Ammon's horn (tissue), 1 donor: ENCODE measurements around the gene CD1E.
"Not testable (repeated sequence)": the region's sequence is repeated elsewhere in the genome, so short reads cannot be mapped to it uniquely, and the experiment has no call there.

Source experiments
- DNase-seq: peaks from one replicate; pipeline ENCODE4 v3.0.0-alpha.2; 2016; ENCODE audit warnings: low spot score

CD1E gene

GRCh38 chr1:158362482-158362881 is 8.8 kb downstream of the CD1E start:
- no peak for DNase-seq

DNA sequence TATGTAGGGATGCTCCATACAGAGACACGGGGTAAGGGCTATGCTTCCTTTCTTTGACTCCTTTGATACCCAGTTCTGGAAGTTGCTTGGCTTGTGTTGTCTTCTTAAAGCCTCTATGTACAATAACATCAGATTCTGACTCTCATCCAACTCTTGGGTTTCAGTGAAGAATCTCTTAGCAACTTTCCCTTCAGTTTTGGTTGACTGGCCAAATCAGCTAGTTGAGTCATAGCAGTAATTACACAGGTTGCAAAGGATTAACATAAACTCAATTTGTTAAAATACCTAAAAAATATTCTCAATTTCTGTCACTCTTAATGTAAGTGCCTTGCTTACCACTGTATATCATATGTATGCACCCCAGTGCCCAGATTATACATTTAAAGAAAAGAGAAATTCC is 9.2 kb downstream of the CD1E start:
- DNase-seq = no peak

DNA sequence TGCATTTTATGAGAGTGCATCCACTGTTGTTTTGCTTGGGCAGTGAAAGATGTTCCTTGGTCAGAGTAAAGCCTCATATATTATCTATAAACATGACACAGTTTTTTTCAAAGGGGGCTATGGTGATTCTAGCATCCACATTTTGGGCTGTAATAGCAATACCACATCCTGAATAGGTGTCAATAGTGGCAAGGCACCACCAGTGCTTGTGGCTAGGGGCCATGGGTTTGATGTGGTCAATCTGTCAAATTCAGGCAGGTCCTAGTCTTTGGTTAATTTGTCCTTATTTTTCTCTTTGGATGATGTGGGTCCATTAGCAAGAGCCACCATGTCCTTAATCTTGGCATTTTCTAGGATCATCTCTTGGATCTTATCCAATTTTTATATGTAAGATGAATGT is 13.1 kb downstream of the CD1E start:
- no peak for DNase-seq

GRCh38 chr1:158371188-158371953 is 17.7 kb downstream of the CD1E start:
- no peak for DNase-seq

DNA sequence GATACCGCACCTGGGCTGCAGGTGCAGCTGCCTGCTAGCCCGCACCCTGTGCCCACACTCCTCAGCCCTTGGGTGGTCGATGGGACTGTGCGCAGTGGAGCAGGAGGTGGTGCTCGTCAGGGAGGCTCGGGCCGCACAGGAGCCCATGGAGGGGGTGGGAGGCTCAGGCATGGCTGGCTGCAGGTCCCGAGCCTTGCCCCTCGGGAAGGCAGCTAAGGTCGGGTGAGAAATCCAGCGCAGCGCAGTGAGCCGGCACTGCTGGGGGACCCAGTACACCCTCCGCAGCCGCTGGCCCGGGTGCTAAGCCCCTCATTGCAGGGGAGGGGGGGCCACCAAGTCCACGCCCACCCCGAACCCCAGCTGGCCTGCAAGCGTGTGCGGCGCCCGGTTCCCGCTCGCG is 20.4 kb downstream of the CD1E start:
- DNase-seq = not testable (repeated sequence)

DNA sequence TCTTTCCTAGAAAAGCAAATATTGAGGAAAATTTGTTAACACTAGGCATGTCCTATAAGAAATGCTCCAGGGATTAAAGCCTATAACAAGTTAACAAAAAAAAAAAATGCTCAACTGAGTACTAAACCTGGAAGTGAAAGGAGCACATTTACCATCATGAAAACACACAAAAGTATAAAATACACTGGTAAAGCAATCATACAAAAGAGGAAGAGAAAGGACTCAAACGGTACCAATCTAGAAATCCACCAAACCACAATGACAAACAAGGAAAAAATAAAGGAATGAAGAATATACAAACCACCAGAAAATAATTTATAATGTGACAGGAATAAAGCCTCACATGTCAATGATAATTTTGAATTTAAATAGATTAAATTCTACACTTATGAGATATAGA is 21.2 kb downstream of the CD1E start:
- no peak for DNase-seq

- no peak for DNase-seq
Measured at GRCh38 chr1:158390331-158390730, 36.6 kb downstream of the CD1E start.

DNA sequence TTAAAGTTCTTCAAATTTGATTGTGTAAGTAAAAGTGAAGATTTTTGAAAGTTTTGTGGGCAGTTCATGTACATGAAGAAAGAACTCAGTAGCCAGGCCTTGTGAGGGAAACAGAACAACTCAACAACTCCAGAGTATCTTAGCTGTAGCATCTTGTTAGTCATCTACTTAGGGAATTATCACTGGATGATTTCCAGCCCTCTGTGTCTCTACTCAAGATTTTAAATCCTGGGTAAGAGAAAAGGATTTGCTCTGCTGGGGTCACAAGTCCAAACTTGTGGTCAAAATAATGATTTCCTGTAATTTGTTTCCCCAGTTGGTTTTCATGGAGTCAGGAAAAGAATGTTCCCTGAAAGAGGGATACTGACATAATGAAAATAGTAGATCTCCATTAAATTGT is 37.4 kb downstream of the CD1E start:
- DNase-seq = no peak

DNA sequence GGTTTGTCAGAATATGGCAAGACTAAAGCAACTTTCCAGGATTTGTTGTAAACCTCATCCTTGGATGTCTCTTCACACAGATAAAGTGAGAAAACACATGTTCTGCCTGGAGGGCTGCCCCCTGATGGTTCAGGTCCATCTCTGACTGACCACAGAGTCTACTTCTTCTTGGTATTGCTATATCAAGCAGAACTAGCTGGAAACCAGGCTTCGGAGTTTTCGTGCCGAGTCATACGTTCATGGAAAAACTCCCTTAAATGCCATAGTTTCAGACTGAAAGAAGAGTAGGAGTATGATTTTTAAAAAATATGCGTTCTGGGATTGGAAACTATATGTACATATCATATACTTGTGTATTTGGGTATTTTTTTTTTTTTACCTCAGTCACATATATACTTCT is 39.8 kb downstream of the CD1E start:
- no peak for DNase-seq

GRCh38 chr1:158396646-158397045 is 43.0 kb downstream of the CD1E start:
- DNase-seq = no peak

GRCh38 chr1:158398818-158399514 is 45.3 kb downstream of the CD1E start, which contains the start of gene OR10T2:
Gene OR10T2, minus strand, starts transcription at chr1:158399466. Its CDS starts 0 bp downstream, at chr1:158399466.
- DNase-seq = no peak

- DNase-seq = no peak
Measured at GRCh38 chr1:158400871-158401270, 47.2 kb downstream of the CD1E start.

DNA sequence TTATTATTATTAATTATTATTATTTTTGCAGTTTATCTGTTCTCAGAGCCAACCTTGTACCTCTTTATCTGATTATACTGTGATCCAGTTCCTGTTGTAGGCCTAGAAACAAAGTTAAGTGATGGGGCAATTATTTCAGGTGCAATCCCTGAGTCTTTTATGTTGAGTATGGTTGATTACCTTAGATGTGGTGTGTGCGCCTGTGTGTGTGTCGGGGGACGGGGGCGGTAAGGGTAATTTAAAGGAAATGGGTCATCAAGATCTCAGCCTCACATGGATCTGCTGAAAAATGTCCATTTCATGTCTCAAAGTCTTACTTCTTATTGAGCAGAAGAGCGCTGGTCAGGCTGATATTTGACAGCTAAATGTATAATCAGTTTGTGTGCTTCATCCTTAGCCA is 53.4 kb downstream of the CD1E start:
- DNase-seq = no peak
